Kidney (tissue), 14 donors: ENCODE data around the gene ARL15. TPM values are rescaled to one million over a fixed set of nuclear protein-coding genes. Genes with fewer than 3 reads are reported as not detected.

Experiments
- DNase-seq, 5 donors: peaks; one replicate each; pipeline ENCODE4 v3.0.0-alpha.2; 2013 to 2020
- FAIRE-seq: peaks from 2 replicates; lab custom pipeline; 2012; peaks lifted over from hg19 to GRCh38; lab: Jason Lieb, UNC
- H3K27ac ChIP-seq, 2 donors: one replicate each; pipeline ENCODE4 v1.7.0; 2013; ENCODE audit warnings: low read depth in 2 of 2, low read length in 2 of 2, inconsistent platforms in 1 of 2
- H3K27me3 ChIP-seq: one replicate; pipeline ENCODE4 v1.7.1; 2013; ENCODE audit warnings: low read length, inconsistent platforms; ENCODE audit not compliant: control insufficient read depth, insufficient read depth
- H3K36me3 ChIP-seq, 3 donors: one replicate each; pipeline versions ENCODE4 v1.7.0 to v1.7.1; 2013; ENCODE audit warnings: low read length in 3 of 3, control low read depth in 1 of 3, inconsistent platforms in 1 of 3; ENCODE audit not compliant: insufficient read depth in 3 of 3, control insufficient read depth in 2 of 3
- H3K4me1 ChIP-seq, 3 donors: one replicate each; pipeline versions ENCODE4 v1.7.0 to v1.7.1; 2013; ENCODE audit warnings: low read length in 3 of 3, inconsistent platforms in 1 of 3, low read depth in 1 of 3; ENCODE audit not compliant: control insufficient read depth in 2 of 3, insufficient read depth in 2 of 3
- H3K4me3 ChIP-seq, 3 donors: one replicate each; pipeline versions ENCODE4 v1.7.0 to v1.8.1; 2013; ENCODE audit warnings: low read length in 3 of 3, control low read depth in 1 of 3, inconsistent platforms in 1 of 3
- H3K9ac ChIP-seq, 3 donors: one replicate each; pipeline versions ENCODE4 v1.7.0 to v1.7.1; 2013; ENCODE audit warnings: low read length in 3 of 3, control low read depth in 1 of 3, inconsistent platforms in 1 of 3
- H3K9me3 ChIP-seq, 3 donors: one replicate each; pipeline versions ENCODE4 v1.7.0 to v1.7.1; 2013; ENCODE audit warnings: low read length in 3 of 3, control low read depth in 1 of 3, inconsistent platforms in 1 of 3; ENCODE audit not compliant: control insufficient read depth in 2 of 3, insufficient read depth in 1 of 3
- CTCF ChIP-seq: IDR thresholded peaks from 3 replicates; pipeline ENCODE4 v1.5.1; 2012; ENCODE audit warnings: mild to moderate bottlenecking, moderate library complexity, borderline replicate concordance; ENCODE audit not compliant: insufficient read depth; ENCODE audit errors: extremely low read depth
- intact Hi-C: fragments of 100-400 bp; cut with DNase I; formaldehyde crosslinking; loops from one replicate; pipeline ENCODE4 v1.11.1; 2022
- polyA plus RNA-seq: library from polyadenylated mRNA; stranded (reverse); fragments of 350-450 nt; fragmentation: Illumina TruSeq; extraction: RNeasy Lipid Tissue Mini Kit (QIAGEN cat#74804); gene quantifications from one replicate; pipeline ENCODE4 v1.2.3, GENCODE V29; 2014; ENCODE audit warnings: low read depth, low replicate concordance; ENCODE audit not compliant: insufficient read depth
- total RNA-seq: library from RNA; stranded (reverse); fragmentation: NEBNext Ultra II Directional; extraction: Animal tissue kit (Norgen Biotek cat#: 25700); gene quantifications from one replicate; pipeline ENCODE4 v1.2.1, GENCODE V29; 2021
- donor health status: control.
- donor health status: control.
- donor health status: control.
- donor health status: control.
- donor health status: control.
- donor health status: DM: yes; HTN: yes; CAD: no.
- donor health status: Normal renal cell carcinoma (clear cell type).

ARL15 gene
- total and polyA plus RNA-seq, 2 donors from 2014 or later: 21.1 to 36.6 TPM

GRCh38 chr5:54135042-54135441 lies 175.3 kb downstream of the ARL15 start:
- H3K27me3 ChIP-seq: no peaks in the 10 kb centered on the region
- no peaks in the 10 kb centered on the region for H3K4me1 ChIP-seq
- no peak overlapping the region for H3K4me3 ChIP-seq
- intact Hi-C loops: no loop called here
- no peaks in the 10 kb centered on the region for H3K36me3 ChIP-seq
- FAIRE-seq: no peak
- DNase-seq: no peak
- H3K9me3 ChIP-seq: no peaks in the 10 kb centered on the region
- TF ChIP-seq CTCF: no peak
- no peak overlapping the region for H3K9ac ChIP-seq
- no peak overlapping the region for H3K27ac ChIP-seq

GRCh38 chr5:54133917-54134316 lies 176.5 kb downstream of the ARL15 start:
- Histone ChIP-seq H3K4me3 (no peak overlapping the region), H3K36me3 (no peaks in the 10 kb centered on the region), H3K4me1 (no peaks in the 10 kb centered on the region), H3K27ac (no peak overlapping the region), H3K27me3 (no peaks in the 10 kb centered on the region), H3K9ac (no peak overlapping the region), H3K9me3 (no peaks in the 10 kb centered on the region)
- FAIRE-seq: no peak
- no peak for DNase-seq
- intact Hi-C loops: no loop called here
- no peak for TF ChIP-seq CTCF

- FAIRE-seq (no peak), DNase-seq (no peak)
- Histone ChIP-seq H3K4me1 (no peaks in the 10 kb centered on the region), H3K9me3 (no peaks in the 10 kb centered on the region), H3K9ac (no peak overlapping the region), H3K4me3 (no peak overlapping the region), H3K36me3 (no peaks in the 10 kb centered on the region), H3K27ac (no peak overlapping the region), H3K27me3 (no peaks in the 10 kb centered on the region)
- no peak for TF ChIP-seq CTCF
- intact Hi-C loops: no loop called here
Observed at GRCh38 chr5:54120473-54120872, 189.9 kb downstream of the ARL15 start.

GRCh38 chr5:54117957-54118356 lies 192.4 kb downstream of the ARL15 start:
- no peak for TF ChIP-seq CTCF
- Histone ChIP-seq H3K27me3 (no peaks in the 10 kb centered on the region), H3K36me3 (no peaks in the 10 kb centered on the region), H3K9ac (no peak overlapping the region), H3K9me3 (no peaks in the 10 kb centered on the region), H3K4me3 (no peak overlapping the region), H3K27ac (no peak overlapping the region), H3K4me1 (no peaks in the 10 kb centered on the region)
- FAIRE-seq (no peak), DNase-seq (no peak)
- intact Hi-C loops: no loop called here
